SK-N-SH (cell line): ENCODE results near the gene GPR162. TPM values are rescaled to one million over a fixed set of nuclear protein-coding genes. Genes with fewer than 3 reads are reported as not detected.

Experiments used
- CTCF ChIA-PET: fragments of 300-600, 350-600 bp; formaldehyde crosslinking; extraction: SDS; loops from one replicate; lab custom pipeline; 2021; lab: Yijun Ruan, JAX
- POLR2A ChIA-PET: fragments of 350-600 bp; sonication (Branson Sonifier 250); formaldehyde crosslinking; extraction: SDS; loops from one replicate; lab custom pipeline; 2020; ENCODE audit warnings: antibody characterized with exemption, inconsistent platforms; lab: Yijun Ruan, JAX
- DNase-seq: peaks from one replicate; pipeline ENCODE4 v3.0.0; 2012
- H2AFZ ChIP-seq: fragments of 200-600 bp; sonication (generic); 2 replicates; pipeline ENCODE4 v1.8.1; 2016; ENCODE audit warnings: antibody characterized with exemption, mild to moderate bottlenecking, low read depth
- H3F3A ChIP-seq: fragments of 200-600 bp; sonication (generic); replicated peaks from 2 replicates; pipeline ENCODE3; 2016; ENCODE audit warnings: antibody characterized with exemption, mild to moderate bottlenecking; ENCODE audit not compliant: insufficient read depth
- H3K27ac ChIP-seq, 2 experiments: fragments of 200-500 bp in 1 of 2; fragments of 200-600 bp in 1 of 2; sonication (Bioruptor generic) in 1 of 2; sonication (generic), shearing (Covaris generic) in 1 of 2; 2 replicates each; pipeline versions ENCODE4 v1.5.1 to v1.6.1; 2014 to 2016; ENCODE audit warnings: low read depth in 2 of 2, inconsistent platforms in 1 of 2, low read length in 1 of 2, mild to moderate bottlenecking in 1 of 2, mixed read lengths in 1 of 2
- H3K27me3 ChIP-seq: fragments of 200-600 bp; sonication (generic), shearing (Covaris generic); 2 replicates; pipeline ENCODE4 v1.6.1; 2016; ENCODE audit warnings: mixed run types; ENCODE audit not compliant: insufficient read depth
- H3K36me3 ChIP-seq, 2 experiments: fragments of 200-500 bp in 1 of 2; fragments of 200-600 bp in 1 of 2; sonication (Bioruptor generic) in 1 of 2; sonication (generic) in 1 of 2; replicated peaks in 1 of 2; 2 replicates each; pipeline versions ENCODE3 to v1.5.1; 2014 to 2016; ENCODE audit warnings: low read length in 1 of 2, mild to moderate bottlenecking in 1 of 2; ENCODE audit not compliant: insufficient read depth in 2 of 2, control insufficient read depth in 1 of 2
- H3K4me1 ChIP-seq, 2 experiments: fragments of 200-500 bp in 1 of 2; fragments of 200-600 bp in 1 of 2; sonication (Bioruptor generic) in 1 of 2; sonication (generic), shearing (Covaris generic) in 1 of 2; 2 replicates each; pipeline versions ENCODE4 v1.5.1 to v1.6.1; 2014 to 2016; ENCODE audit warnings: low read depth in 1 of 2, low read length in 1 of 2, mixed run types in 1 of 2; ENCODE audit not compliant: insufficient read depth in 2 of 2, control insufficient read depth in 1 of 2
- H3K4me2 ChIP-seq: fragments of 200-600 bp; sonication (generic), shearing (Covaris generic); 2 replicates; pipeline ENCODE4 v1.6.1; 2017; ENCODE audit warnings: mixed run types
- H3K4me3 ChIP-seq, 2 experiments: fragments of 200-500 bp in 1 of 2; fragments of 200-600 bp in 1 of 2; sonication (Bioruptor generic) in 1 of 2; sonication (generic), shearing (Covaris generic) in 1 of 2; 2 replicates each; pipeline versions ENCODE4 v1.5.1 to v1.8.1; 2014 to 2016; ENCODE audit warnings: low read depth in 2 of 2, inconsistent platforms in 1 of 2, low read length in 1 of 2, mild to moderate bottlenecking in 1 of 2, mixed read lengths in 1 of 2, moderate library complexity in 1 of 2
- H3K79me2 ChIP-seq: fragments of 200-600 bp; sonication (generic); 2 replicates; pipeline ENCODE4 v1.8.1; 2017; ENCODE audit warnings: mild to moderate bottlenecking; ENCODE audit not compliant: insufficient read depth
- H3K9ac ChIP-seq: fragments of 200-600 bp; sonication (generic); 2 replicates; pipeline ENCODE4 v1.6.1; 2017; ENCODE audit warnings: mixed run types
- H3K9me2 ChIP-seq: fragments of 200-600 bp; sonication (generic); 2 replicates; pipeline ENCODE4 v1.6.1; 2017; ENCODE audit warnings: mixed run types
- H3K9me3 ChIP-seq: fragments of 200-600 bp; sonication (generic); 2 replicates; pipeline ENCODE4 v1.6.1; 2017; ENCODE audit warnings: mixed run types, mild to moderate bottlenecking, moderate library complexity
- H4K20me1 ChIP-seq: fragments of 200-600 bp; sonication (generic); 2 replicates; pipeline ENCODE4 v1.6.1; 2017; ENCODE audit warnings: mild to moderate bottlenecking, mixed run types; ENCODE audit not compliant: insufficient read depth
- EP300 ChIP-seq, 2 experiments: IDR thresholded peaks; 2 replicates each; pipeline versions ENCODE4 v1.4.0 to v1.6.1; 2012; ENCODE audit warnings: borderline replicate concordance in 1 of 2, low read depth in 1 of 2, low read length in 1 of 2
- FOXJ3 ChIP-seq: sonication (generic); formaldehyde crosslinking; IDR thresholded peaks from 2 replicates; pipeline ENCODE4 v1.5.1; 2020; ENCODE audit warnings: mild to moderate bottlenecking, missing genetic modification reagents
- FOXM1 ChIP-seq: IDR thresholded peaks from 2 replicates; pipeline ENCODE4 v1.4.0; 2012; ENCODE audit warnings: low read depth, mild to moderate bottlenecking
- NRF1 ChIP-seq: IDR thresholded peaks from 2 replicates; pipeline ENCODE4 v1.6.1; 2012; ENCODE audit warnings: low read depth, mild to moderate bottlenecking, low read length
- RAD21 ChIP-seq: IDR thresholded peaks from 2 replicates; pipeline ENCODE4 v1.6.1; 2012; ENCODE audit warnings: mild to moderate bottlenecking, low read length
- RXRA ChIP-seq: IDR thresholded peaks from 2 replicates; pipeline ENCODE4 v1.4.0; 2012; ENCODE audit warnings: low read depth, mild to moderate bottlenecking, borderline replicate concordance
- TAF1 ChIP-seq: IDR thresholded peaks from 2 replicates; pipeline ENCODE4 v1.6.1; 2012; ENCODE audit warnings: low read depth, mild to moderate bottlenecking, low read length, moderate library complexity, borderline replicate concordance
- WGBS: methylation state at CpG from one replicate; pipeline ENCODE4 v1.1.6; 2017; ENCODE audit warnings: low lambda C conversion rate; 5-methylcytosine and 5-hydroxymethylcytosine counted together
- polyA plus RNA-seq, 3 experiments: library from polyadenylated mRNA; depleted of rRNA; stranded (reverse); fragments of >200 nt; gene quantifications; 2 replicates each; pipeline ENCODE4 v1.2.3, GENCODE V29; 2012
- TF ChIP-seq, protein P1 (sequence below): IDR thresholded peaks from 2 replicates; pipeline ENCODE4 v1.6.1; 2012; ENCODE audit warnings: mild to moderate bottlenecking, low read depth, low read length, moderate library complexity
- TF ChIP-seq, protein P2 (sequence below): IDR thresholded peaks from 2 replicates; pipeline ENCODE4 v1.4.0; 2012; ENCODE audit warnings: low read depth, borderline replicate concordance
- TF ChIP-seq, protein P3 (sequence below): IDR thresholded peaks from 2 replicates; pipeline ENCODE4; 2012
- TF ChIP-seq, protein P4 (sequence below): fragments of 150-350 bp; IDR thresholded peaks from 2 replicates; pipeline ENCODE4 v1.6.1; 2017; ENCODE audit warnings: antibody characterized with exemption, low read length, low read depth, borderline replicate concordance

The GPR162 gene
- polyA plus RNA-seq, 1 of the 3 experiments (the other 2 are of a cell fraction), result 18.6 TPM

DNA sequence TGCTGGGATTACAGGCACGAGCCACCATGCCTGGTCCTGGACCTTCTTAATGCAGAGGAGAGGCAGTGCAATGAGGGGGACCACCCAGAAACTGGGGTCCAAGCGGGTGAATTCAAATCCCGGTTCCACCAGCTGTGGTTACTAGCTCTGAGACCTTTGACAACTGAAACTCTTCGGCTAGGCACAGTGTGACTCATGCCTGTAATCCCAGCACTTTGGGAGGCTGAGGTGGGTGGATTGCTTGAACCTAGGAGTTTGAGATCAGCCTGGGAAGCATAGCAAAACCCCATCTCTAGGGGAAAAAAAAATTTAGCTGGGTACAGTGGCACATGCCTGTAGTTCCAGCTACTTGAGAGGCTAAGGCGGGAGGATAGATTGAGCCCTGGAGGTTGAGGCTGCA is 37.3 kb upstream of the GPR162 start (continued):
- no peak for TF ChIP-seq NRF1
- TF ChIP-seq, protein P1, sequence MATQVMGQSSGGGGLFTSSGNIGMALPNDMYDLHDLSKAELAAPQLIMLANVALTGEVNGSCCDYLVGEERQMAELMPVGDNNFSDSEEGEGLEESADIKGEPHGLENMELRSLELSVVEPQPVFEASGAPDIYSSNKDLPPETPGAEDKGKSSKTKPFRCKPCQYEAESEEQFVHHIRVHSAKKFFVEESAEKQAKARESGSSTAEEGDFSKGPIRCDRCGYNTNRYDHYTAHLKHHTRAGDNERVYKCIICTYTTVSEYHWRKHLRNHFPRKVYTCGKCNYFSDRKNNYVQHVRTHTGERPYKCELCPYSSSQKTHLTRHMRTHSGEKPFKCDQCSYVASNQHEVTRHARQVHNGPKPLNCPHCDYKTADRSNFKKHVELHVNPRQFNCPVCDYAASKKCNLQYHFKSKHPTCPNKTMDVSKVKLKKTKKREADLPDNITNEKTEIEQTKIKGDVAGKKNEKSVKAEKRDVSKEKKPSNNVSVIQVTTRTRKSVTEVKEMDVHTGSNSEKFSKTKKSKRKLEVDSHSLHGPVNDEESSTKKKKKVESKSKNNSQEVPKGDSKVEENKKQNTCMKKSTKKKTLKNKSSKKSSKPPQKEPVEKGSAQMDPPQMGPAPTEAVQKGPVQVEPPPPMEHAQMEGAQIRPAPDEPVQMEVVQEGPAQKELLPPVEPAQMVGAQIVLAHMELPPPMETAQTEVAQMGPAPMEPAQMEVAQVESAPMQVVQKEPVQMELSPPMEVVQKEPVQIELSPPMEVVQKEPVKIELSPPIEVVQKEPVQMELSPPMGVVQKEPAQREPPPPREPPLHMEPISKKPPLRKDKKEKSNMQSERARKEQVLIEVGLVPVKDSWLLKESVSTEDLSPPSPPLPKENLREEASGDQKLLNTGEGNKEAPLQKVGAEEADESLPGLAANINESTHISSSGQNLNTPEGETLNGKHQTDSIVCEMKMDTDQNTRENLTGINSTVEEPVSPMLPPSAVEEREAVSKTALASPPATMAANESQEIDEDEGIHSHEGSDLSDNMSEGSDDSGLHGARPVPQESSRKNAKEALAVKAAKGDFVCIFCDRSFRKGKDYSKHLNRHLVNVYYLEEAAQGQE, result no peak
- no peak for TF ChIP-seq RXRA

DNA sequence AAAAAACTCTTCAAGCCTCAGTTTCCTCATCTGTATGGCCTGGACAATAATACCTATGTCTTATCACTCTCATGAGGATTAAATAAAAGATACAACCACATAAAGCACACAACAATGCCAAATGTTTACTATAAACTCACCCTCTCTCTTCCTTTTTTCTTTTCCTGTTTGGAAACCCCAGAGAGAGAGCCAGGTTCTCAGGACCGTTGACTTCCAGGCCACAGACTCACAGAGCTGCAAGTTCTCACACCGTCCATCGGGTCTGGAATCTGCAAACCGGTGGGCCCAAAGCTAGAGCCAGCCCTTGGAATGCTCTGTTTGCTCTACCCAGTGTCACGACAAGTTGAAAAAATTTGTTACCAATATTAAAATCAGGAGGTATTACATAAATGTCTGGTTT is 36.9 kb upstream of the GPR162 start:
- no peaks in the 10 kb centered on the region for H4K20me1 ChIP-seq
- POLR2A ChIA-PET, result no interaction called here
- CTCF ChIA-PET, result interaction anchor here (1.1 to 5.3 kb wide), 2 partner anchors 32 to 39 kb away, joined by 3 to 55 read pairs; partner anchors contain the start of gene MLF2
- H2AFZ ChIP-seq, result no peak overlapping the region
- no peak overlapping the region for H3K4me2 ChIP-seq
- H3F3A ChIP-seq, result no peaks in the 10 kb centered on the region
- no peaks in the 10 kb centered on the region for H3K27me3 ChIP-seq
- no peaks in the 10 kb centered on the region for H3K9me3 ChIP-seq
- H3K27ac ChIP-seq, result no peak overlapping the region
- no peak overlapping the region for H3K9ac ChIP-seq
- no peaks in the 10 kb centered on the region for H3K79me2 ChIP-seq
- TF ChIP-seq RAD21 (no peak), FOXJ3 (CRISPR knock-in tag) (no peak), FOXM1 (no peak), EP300 (IDR thresholded peaks at IDR 0.05; ENCODE audit: borderline replicate concordance in 1 of 2, low read depth in 1 of 2, low read length in 1 of 2) (no peak), TAF1 (no peak)
- TF ChIP-seq, protein P2, sequence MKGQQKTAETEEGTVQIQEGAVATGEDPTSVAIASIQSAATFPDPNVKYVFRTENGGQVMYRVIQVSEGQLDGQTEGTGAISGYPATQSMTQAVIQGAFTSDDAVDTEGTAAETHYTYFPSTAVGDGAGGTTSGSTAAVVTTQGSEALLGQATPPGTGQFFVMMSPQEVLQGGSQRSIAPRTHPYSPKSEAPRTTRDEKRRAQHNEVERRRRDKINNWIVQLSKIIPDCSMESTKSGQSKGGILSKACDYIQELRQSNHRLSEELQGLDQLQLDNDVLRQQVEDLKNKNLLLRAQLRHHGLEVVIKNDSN, result no peak
- TF ChIP-seq, protein P3, sequence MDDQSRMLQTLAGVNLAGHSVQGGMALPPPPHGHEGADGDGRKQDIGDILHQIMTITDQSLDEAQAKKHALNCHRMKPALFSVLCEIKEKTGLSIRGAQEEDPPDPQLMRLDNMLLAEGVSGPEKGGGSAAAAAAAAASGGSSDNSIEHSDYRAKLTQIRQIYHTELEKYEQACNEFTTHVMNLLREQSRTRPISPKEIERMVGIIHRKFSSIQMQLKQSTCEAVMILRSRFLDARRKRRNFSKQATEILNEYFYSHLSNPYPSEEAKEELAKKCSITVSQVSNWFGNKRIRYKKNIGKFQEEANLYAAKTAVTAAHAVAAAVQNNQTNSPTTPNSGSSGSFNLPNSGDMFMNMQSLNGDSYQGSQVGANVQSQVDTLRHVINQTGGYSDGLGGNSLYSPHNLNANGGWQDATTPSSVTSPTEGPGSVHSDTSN, result no peak
- TF ChIP-seq, protein P1, result no peak
- TF ChIP-seq, protein P4, sequence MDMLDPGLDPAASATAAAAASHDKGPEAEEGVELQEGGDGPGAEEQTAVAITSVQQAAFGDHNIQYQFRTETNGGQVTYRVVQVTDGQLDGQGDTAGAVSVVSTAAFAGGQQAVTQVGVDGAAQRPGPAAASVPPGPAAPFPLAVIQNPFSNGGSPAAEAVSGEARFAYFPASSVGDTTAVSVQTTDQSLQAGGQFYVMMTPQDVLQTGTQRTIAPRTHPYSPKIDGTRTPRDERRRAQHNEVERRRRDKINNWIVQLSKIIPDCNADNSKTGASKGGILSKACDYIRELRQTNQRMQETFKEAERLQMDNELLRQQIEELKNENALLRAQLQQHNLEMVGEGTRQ, result no peak
- DNase-seq, result no peak
- no peaks in the 10 kb centered on the region for H3K36me3 ChIP-seq
- no peak overlapping the region for H3K4me3 ChIP-seq
- whole genome bisulfite sequencing, result 89% methylated on average over 5 of the region's 5 CpGs
- no peaks in the 10 kb centered on the region; a peak in 1 of 4 replicates for H3K4me1 ChIP-seq
- no peaks in the 10 kb centered on the region for H3K9me2 ChIP-seq
